IPS-18c (cell line): ENCODE results near the gene GDAP1L1.
"Not testable (repeated sequence)": the region's sequence is repeated elsewhere in the genome, so short reads cannot be mapped to it uniquely, and the experiment has no call there.

Experiments used
- H3K4me3 ChIP-seq: 2 replicates; pipeline ENCODE4 v1.7.0; 2013; ENCODE audit warnings: low read depth, mild to moderate bottlenecking, low read length, moderate library complexity; ENCODE audit not compliant: insufficient read depth
- H3K9me3 ChIP-seq: one replicate; pipeline ENCODE4 v1.6.1; 2013; ENCODE audit warnings: mild to moderate bottlenecking, low read length, moderate library complexity; ENCODE audit not compliant: control insufficient read depth, insufficient read depth

GDAP1L1 gene

GRCh38 chr20:44236840-44237239, 10.3 kb upstream of the GDAP1L1 start:
- H3K4me3 ChIP-seq, H3K9me3 ChIP-seq: not testable (repeated sequence)

GRCh38 chr20:44241796-44242195, 5.3 kb upstream of the GDAP1L1 start:
- Histone ChIP-seq H3K9me3 (peaks cover 2% of the 10 kb centered on the region), H3K4me3 (no peak overlapping the region)

GRCh38 chr20:44245977-44246376, 1.1 kb upstream of the GDAP1L1 start:
- Histone ChIP-seq H3K9me3 (no peaks in the 10 kb centered on the region), H3K4me3 (no peak overlapping the region)

GRCh38 chr20:44247586-44248409, 690 bp downstream of the GDAP1L1 start:
- H3K4me3 ChIP-seq = peak overlapping the region; percentile 79

DNA sequence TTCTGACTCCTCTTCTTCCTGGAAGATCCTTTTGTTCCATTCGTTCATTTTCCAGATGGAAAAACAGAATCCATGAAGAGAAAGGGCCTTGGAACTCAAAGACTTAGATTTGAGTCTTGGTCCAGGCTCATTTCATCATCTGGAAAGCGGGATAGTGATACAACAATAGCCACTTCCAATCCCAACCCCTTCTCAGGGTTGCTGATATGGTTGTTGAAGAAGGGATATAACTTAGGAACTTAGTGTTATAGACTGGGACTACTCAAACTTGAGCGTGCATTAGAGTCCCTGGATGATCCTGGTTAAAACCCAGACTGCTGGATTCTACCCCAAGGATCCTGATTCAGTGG, 1.3 kb downstream of the GDAP1L1 start:
- Histone ChIP-seq H3K9me3 (no peaks in the 10 kb centered on the region), H3K4me3 (no peak overlapping the region)

More at GRCh38 chr20:44247586-44248409, 690 bp downstream of the GDAP1L1 start:
- no peaks in the 10 kb centered on the region for H3K9me3 ChIP-seq

DNA sequence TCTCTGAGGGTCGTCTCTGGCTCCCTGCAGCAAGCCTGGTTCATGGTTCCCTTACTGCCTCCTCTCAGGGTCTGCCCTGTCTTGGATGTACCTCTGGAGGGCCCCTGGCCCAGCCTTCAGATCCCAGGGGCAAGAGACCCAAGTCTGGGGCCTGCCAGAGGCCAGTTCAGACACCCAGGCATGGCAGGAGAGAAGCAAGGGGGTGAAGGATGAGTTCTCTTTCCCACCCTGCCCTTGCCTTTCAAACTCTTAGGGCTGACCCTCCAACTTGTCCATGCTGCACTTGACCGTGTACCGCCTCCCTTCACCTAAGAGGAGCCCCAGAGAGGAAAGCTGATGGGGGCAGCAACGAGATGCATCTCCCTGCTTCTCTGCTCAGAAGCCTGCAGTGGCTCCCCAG, 4.2 kb downstream of the GDAP1L1 start:
- Histone ChIP-seq H3K4me3 (no peak overlapping the region), H3K9me3 (no peaks in the 10 kb centered on the region)

DNA sequence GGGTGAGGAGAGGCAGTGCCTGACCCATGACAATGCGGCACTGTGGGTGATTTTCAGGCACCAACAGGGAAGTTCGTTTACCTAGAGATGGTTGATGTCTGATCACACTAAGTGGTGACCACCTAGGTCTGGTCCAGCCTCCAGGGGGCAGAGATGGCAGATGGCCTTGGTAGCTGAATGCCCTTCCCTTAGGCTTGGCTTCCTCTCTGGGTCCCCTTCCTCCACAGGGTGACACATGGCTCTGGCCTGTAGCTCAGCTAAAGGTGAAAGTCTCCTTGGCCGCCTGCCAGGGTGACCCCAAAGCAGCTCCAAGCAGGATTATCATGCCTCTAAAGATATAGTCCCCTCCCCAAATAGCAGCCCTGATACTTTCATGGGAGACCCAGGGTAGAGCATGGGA, 6.4 kb downstream of the GDAP1L1 start:
- no peak overlapping the region for H3K4me3 ChIP-seq
- H3K9me3 ChIP-seq = no peaks in the 10 kb centered on the region

- H3K9me3 ChIP-seq = peaks cover 2% of the 10 kb centered on the region
- H3K4me3 ChIP-seq = no peak overlapping the region
These were observed 7.0 kb downstream of the GDAP1L1 start for GRCh38 chr20:44254073-44254472.

DNA sequence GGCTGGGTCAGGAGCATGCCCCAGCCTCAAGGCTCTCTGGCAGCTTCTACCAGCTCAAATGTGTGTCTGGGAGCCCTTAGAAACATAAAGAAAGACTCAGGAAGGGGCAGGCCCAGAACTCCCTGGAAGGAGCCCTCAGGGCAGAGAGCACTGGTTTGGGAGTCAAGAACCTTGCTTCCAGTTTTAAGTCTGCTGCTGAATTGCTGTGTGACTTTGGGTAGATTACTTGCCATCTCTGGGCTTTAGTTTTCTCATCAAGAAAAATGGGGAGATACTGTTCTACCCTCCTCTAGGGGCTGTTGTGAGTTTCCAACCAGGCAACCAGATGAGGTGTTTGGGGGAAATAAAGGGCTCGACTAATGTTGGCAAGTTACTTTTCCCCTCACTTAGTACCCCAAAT, 8.8 kb downstream of the GDAP1L1 start:
- Histone ChIP-seq H3K4me3 (no peak overlapping the region), H3K9me3 (peaks cover 2% of the 10 kb centered on the region)

DNA sequence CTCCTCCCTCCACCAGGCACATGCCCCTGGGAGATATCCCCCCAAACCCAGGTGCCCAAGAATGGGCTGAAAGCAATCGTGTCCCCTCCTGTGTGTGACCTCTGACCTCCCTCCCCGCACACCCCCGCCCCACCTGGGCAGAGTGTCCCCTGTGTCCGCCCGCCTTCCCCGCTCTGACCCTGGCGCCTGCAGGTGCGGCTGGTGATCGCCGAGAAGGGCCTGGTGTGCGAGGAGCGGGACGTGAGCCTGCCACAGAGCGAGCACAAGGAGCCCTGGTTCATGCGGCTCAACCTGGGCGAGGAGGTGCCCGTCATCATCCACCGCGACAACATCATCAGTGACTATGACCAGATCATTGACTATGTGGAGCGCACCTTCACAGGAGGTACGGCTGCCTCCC, 9.9 kb downstream of the GDAP1L1 start:
- Histone ChIP-seq H3K9me3 (peaks cover 2% of the 10 kb centered on the region), H3K4me3 (no peak overlapping the region)

DNA sequence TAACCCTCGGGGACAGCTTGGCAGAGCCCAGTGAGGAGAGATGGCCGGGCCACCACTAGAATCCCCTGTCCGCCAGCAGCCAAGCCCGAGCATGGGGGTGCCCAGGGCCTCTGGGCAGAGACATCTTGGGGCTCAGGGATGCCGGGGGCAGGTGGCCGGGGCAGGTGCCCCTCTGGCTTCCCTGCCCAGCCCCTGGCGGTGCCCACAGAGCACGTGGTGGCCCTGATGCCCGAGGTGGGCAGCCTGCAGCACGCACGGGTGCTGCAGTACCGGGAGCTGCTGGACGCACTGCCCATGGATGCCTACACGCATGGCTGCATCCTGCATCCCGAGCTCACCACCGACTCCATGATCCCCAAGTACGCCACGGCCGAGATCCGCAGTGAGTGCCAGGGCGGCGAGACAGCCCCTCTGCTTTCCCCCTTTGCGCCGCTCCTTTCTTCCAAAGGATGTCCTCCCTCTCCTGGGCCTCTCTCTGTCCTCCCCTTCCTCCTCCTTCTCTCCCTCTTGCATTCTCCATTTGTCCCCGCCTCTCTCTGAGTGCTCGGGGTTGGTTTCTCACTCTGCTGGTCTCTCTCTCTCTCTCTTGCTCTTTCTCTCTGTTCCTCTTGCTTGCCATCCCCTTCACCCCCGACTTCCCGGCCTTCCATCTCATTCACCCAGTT, 11.2 kb downstream of the GDAP1L1 start:
- H3K4me3 ChIP-seq = no peak overlapping the region
- peaks cover 2% of the 10 kb centered on the region for H3K9me3 ChIP-seq

- Histone ChIP-seq H3K9me3 (no peaks in the 10 kb centered on the region), H3K4me3 (no peak overlapping the region)
These were observed 17.2 kb downstream of the GDAP1L1 start for GRCh38 chr20:44264287-44264686.

DNA sequence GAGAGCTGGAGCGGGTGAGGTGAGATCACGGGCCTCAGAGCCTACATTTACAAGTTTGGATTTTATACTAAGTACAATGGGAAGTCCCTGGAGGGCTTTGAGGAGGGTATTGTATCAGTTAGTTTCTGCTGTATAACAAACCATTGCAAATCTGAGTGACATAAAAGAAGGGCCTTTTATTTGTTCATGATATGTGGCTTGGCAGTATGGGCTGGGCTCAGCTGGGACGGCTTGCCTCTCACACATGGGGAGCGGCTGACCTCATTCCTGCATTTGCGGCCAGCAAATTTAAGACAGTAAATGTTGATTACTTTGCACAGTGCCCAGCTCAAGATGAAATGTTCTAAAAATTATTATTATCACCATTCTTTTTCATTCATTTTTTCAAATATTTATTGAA, 21.7 kb downstream of the GDAP1L1 start:
- H3K4me3 ChIP-seq = no peak overlapping the region
- no peaks in the 10 kb centered on the region for H3K9me3 ChIP-seq

DNA sequence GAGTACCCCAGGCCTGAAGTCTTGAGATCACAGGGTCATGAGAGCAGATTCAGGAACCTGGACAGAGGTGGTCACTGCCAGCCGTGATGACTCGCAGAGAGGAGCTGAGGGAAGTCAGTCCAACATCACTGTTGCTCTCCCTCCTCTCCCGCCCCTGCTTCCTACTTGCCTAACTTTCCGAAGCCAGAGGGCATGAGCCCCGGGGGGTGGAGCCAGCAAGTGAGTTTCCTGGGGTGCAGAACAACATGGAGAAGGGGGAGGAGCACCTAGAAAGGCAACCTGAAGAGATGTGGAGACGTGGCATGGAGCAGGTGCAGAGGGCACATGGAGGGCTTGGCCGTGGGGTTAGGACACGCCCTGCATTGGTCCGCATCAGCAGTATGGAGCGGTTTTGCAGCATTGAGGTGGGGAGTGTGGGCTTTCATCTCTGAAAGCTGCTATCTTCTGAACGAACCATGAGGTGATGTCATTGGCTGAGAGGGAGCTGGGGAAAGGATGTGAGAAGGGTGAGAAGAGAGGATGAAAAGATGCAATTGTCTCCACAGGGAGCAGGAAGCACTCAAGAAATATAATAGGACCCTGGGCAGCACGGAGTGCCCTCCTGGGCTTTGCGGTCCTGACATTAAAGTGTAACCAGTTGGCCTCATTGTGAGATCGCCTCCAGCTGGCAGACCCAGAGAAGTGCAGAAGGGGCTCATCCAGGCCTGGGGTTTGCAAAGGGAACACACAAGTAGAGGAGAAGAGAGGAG, 25.0 kb downstream of the GDAP1L1 start:
- Histone ChIP-seq H3K4me3 (peak overlapping the region; percentile 20; the same call in 1 of the 2 replicates), H3K9me3 (no peaks in the 10 kb centered on the region)

DNA sequence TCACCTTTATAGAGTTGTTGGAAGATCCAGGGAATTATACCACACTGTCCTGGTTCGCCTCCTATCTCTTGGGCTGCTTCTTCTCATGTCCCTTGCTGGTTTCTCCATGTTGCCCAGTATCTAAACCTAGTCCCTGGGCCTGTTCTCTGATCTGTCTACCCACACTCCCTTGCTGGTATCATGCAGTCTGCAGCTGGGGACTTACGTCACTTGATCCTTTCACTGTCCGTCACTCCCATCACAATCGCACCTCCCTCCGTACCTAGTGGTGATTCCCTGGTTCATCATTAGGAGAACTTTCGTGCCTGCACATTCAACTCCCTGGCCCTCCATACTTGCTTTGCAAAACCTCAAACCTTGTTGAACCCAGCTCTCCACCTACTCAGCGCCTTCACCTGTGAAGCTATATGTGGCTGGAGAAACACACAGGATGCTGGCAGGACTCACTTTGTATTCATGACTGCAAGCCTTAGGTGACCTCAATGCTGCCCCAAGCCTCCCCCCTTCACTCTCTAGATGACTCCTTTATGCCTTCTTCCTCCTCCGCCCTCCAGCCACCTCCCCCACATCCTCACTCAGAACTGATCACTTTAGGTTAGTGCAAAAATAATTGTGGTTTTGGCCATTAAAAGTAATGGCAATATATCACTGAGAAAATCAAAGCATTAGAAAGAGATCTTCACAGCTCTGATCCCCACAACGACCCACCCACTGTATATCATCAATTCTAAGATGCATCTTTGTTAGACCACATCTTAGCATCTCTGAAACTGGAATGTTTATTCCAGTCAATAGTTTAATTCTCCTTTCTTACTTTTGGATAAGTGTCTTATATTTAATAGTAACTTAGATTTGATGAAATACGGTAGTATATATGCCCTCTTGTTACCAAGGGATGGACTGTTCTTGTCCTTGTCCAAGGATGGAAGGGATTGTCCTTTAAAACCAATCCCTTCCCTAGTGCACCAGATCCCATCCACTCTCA, 26.4 kb downstream of the GDAP1L1 start:
- Histone ChIP-seq H3K4me3 (no peak overlapping the region), H3K9me3 (no peaks in the 10 kb centered on the region)

DNA sequence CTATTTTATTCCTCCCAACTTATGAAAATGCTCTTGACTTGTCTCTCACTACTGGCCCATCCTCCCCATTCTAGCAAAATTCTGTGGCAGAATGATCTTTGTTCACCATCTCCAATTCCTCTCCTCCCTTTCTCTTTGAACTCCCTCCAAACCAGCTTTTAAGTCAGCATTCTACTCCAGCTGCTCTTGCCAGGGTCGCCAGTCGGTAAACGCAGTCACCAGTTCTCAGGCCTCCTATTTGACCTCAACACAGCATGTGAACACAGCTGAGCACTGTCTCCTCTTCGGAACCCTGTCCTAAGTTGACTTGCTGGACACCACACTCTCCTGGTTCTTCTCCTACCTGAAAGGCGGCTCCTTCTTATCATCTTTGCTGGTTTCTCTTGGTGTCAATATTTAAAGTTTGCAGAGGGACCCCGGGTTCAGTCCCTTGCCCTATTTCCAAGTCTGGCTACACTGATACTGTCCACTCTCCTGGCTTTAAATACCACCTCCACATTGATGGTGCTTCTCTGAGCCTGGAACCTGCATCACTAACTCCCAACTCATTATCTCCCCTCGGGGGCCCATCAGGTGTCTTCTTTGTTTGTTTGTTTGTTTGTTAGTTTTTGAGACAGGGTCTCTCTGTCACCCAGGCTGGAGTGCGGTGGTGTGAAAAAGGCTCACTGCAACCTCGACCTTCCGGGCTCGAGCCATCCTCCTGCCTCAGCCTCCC, 27.4 kb downstream of the GDAP1L1 start:
- no peaks in the 10 kb centered on the region for H3K9me3 ChIP-seq
- no peak overlapping the region for H3K4me3 ChIP-seq
